DOHH2 (cell line): Measurements from ENCODE around the gene INHBC.
A peak's percentile ranks its signal among the peaks of the same experiment; 100 is the strongest.

Source experiments
- H3F3A ChIP-seq: fragments of 200-600 bp; sonication (generic), shearing (Covaris generic); 2 replicates; pipeline ENCODE4 v1.6.0; 2016; ENCODE audit warnings: antibody characterized with exemption, mild to moderate bottlenecking; ENCODE audit not compliant: control insufficient read depth, insufficient read depth
- H3K27ac ChIP-seq: fragments of 200-600 bp; sonication (generic); 2 replicates; pipeline ENCODE4 v1.5.1; 2014; ENCODE audit warnings: low read depth, mild to moderate bottlenecking, low read length, moderate library complexity
- H3K27me3 ChIP-seq: fragments of 200-600 bp; sonication (generic); 2 replicates; pipeline ENCODE4 v1.6.1; 2014; ENCODE audit warnings: mild to moderate bottlenecking, low read length, mixed read lengths; ENCODE audit not compliant: control insufficient read depth
- H3K36me3 ChIP-seq: fragments of 200-600 bp; sonication (generic); 2 replicates; pipeline ENCODE4 v1.6.1; 2014; ENCODE audit warnings: mild to moderate bottlenecking, low read length, moderate library complexity, mixed read lengths; ENCODE audit not compliant: control insufficient read depth
- H3K4me1 ChIP-seq: fragments of 200-600 bp; sonication (generic); 2 replicates; pipeline ENCODE4 v1.6.1; 2014; ENCODE audit warnings: mild to moderate bottlenecking, low read length, mixed read lengths; ENCODE audit not compliant: control insufficient read depth
- H3K4me2 ChIP-seq: fragments of 200-600 bp; sonication (generic); 2 replicates; pipeline ENCODE4 v1.6.0; 2014; ENCODE audit warnings: mild to moderate bottlenecking, low read length, moderate library complexity
- H3K4me3 ChIP-seq: fragments of 200-600 bp; sonication (generic); 2 replicates; pipeline ENCODE4 v1.5.1; 2014; ENCODE audit warnings: mild to moderate bottlenecking, low read length, mixed read lengths
- H3K79me2 ChIP-seq: fragments of 200-600 bp; sonication (generic); 2 replicates; pipeline ENCODE4 v1.6.1; 2014; ENCODE audit warnings: mild to moderate bottlenecking, low read length, mixed read lengths; ENCODE audit not compliant: control insufficient read depth
- H3K9me2 ChIP-seq: fragments of 200-600 bp; sonication (generic); replicated peaks from 2 replicates; pipeline ENCODE4 v1.6.1; 2014; ENCODE audit warnings: mild to moderate bottlenecking, low read length, mixed read lengths; ENCODE audit not compliant: control insufficient read depth
- H3K9me3 ChIP-seq: fragments of 200-600 bp; sonication (generic); 2 replicates; pipeline ENCODE4 v1.6.1; 2014; ENCODE audit warnings: antibody characterized with exemption, low read length, mixed read lengths; ENCODE audit not compliant: control insufficient read depth, insufficient read depth
- H4K20me1 ChIP-seq: fragments of 200-600 bp; sonication (generic); 2 replicates; pipeline ENCODE4 v1.6.0; 2014; ENCODE audit warnings: low read depth, mild to moderate bottlenecking, antibody characterized with exemption, low read length, moderate library complexity; ENCODE audit not compliant: control insufficient read depth, insufficient read depth
- CTCF ChIP-seq: fragments of 200-600 bp; sonication (generic); IDR thresholded peaks from one replicate; pipeline ENCODE4 v1.5.1; 2014; ENCODE audit warnings: antibody characterized with exemption, mild to moderate bottlenecking, low read depth, low read length; ENCODE audit not compliant: poor library complexity, severe bottlenecking
- EZH2phosphoT487 ChIP-seq: fragments of 200-600 bp; sonication (generic); IDR thresholded peaks from 2 replicates; pipeline ENCODE4 v1.6.1; 2017; ENCODE audit warnings: borderline replicate concordance, mild to moderate bottlenecking, antibody characterized with exemption, low read length, moderate library complexity, mixed read lengths

The INHBC gene

GRCh38 chr12:57455374-57456144 is 21.0 kb downstream of the INHBC start:
- Histone ChIP-seq H3K79me2 (no peaks in the 10 kb centered on the region), H3K4me1 (peaks cover 44% of the 10 kb centered on the region), H3F3A (peaks cover 14% of the 10 kb centered on the region; the same call in 1 of the 2 replicates), H3K9me3 (no peaks in the 10 kb centered on the region), H3K9me2 (no peaks in the 10 kb centered on the region), H3K36me3 (no peaks in the 10 kb centered on the region), H3K4me3 (peak overlapping the region; percentile 35), H3K4me2 (peak overlapping the region; percentile 50), H4K20me1 (no peaks in the 10 kb centered on the region), H3K27me3 (no peaks in the 10 kb centered on the region), H3K27ac (no peak overlapping the region)
- TF ChIP-seq CTCF (no peak), EZH2phosphoT487 (no peak)

GRCh38 chr12:57456145-57456700 is 21.6 kb downstream of the INHBC start:
- Histone ChIP-seq H3K9me3 (no peaks in the 10 kb centered on the region), H3K36me3 (no peaks in the 10 kb centered on the region), H3K27me3 (peaks cover 5% of the 10 kb centered on the region; the same call in 1 of the 2 replicates), H3K79me2 (no peaks in the 10 kb centered on the region), H3K9me2 (no peaks in the 10 kb centered on the region), H3K4me1 (peaks cover 50% of the 10 kb centered on the region), H3K27ac (no peak overlapping the region), H3F3A (peaks cover 19% of the 10 kb centered on the region; the same call in 1 of the 2 replicates), H3K4me3 (peak overlapping the region; percentile 35), H4K20me1 (no peaks in the 10 kb centered on the region), H3K4me2 (peak overlapping the region; percentile 50)
- TF ChIP-seq CTCF (peak; percentile 88), EZH2phosphoT487 (no peak)

GRCh38 chr12:57456737-57457490 is 22.3 kb downstream of the INHBC start:
- H3K4me1 ChIP-seq: peaks cover 53% of the 10 kb centered on the region

More at GRCh38 chr12:57456737-57457490, 22.3 kb downstream of the INHBC start:
- no peaks in the 10 kb centered on the region for H3K36me3 ChIP-seq
- H3K27ac ChIP-seq: no peak overlapping the region
- no peak overlapping the region for H3K4me2 ChIP-seq
- TF ChIP-seq CTCF (no peak), EZH2phosphoT487 (no peak)
- no peaks in the 10 kb centered on the region for H3K9me2 ChIP-seq
- peaks cover 19% of the 10 kb centered on the region; the same call in 1 of the 2 replicates for H3F3A ChIP-seq
- H3K9me3 ChIP-seq: no peaks in the 10 kb centered on the region
- H3K4me3 ChIP-seq: no peak overlapping the region
- peaks cover 5% of the 10 kb centered on the region; the same call in 1 of the 2 replicates for H3K27me3 ChIP-seq
- H4K20me1 ChIP-seq: no peaks in the 10 kb centered on the region
- H3K79me2 ChIP-seq: no peaks in the 10 kb centered on the region
